DND-41 (cell line): ENCODE measurements around the gene TBC1D4.

ENCODE experiments used
- ATAC-seq: fragments of 200-7000 bp; cut with Tn5 transposase; 3 replicates; pipeline ENCODE4 v1.9.1; 2021; ENCODE audit warnings: low read depth; ENCODE audit not compliant: insufficient read depth
- DNase-seq: peaks from one replicate; pipeline ENCODE4 v3.0.0-alpha.2; 2020
- H2AFZ ChIP-seq: 2 replicates; pipeline ENCODE4 v1.6.0; 2012; ENCODE audit warnings: low read depth, low read length
- H3K27ac ChIP-seq: 2 replicates; pipeline ENCODE4 v1.5.1; 2012; ENCODE audit warnings: low read length, inconsistent platforms
- H3K27me3 ChIP-seq: fragments of 200-600 bp; sonication (generic); 2 replicates; pipeline ENCODE4 v1.6.0; 2012; ENCODE audit warnings: low read length, mild to moderate bottlenecking, inconsistent platforms; ENCODE audit not compliant: insufficient read depth, poor library complexity
- H3K36me3 ChIP-seq: 2 replicates; pipeline ENCODE4 v1.5.1; 2012; ENCODE audit warnings: low read length, inconsistent platforms; ENCODE audit not compliant: insufficient read depth
- H3K4me1 ChIP-seq: 2 replicates; pipeline ENCODE4 v1.5.1; 2012; ENCODE audit warnings: mild to moderate bottlenecking, low read length; ENCODE audit not compliant: insufficient read depth
- H3K4me2 ChIP-seq: 2 replicates; pipeline ENCODE4 v1.6.0; 2012; ENCODE audit warnings: mild to moderate bottlenecking, moderate library complexity, low read length, inconsistent platforms; ENCODE audit not compliant: insufficient read depth
- H3K4me3 ChIP-seq, 2 experiments: fragments of 200-600 bp in 1 of 2; shearing (Covaris generic) in 1 of 2; 2 replicates each; pipeline ENCODE4 v1.5.1; 2012 to 2016; ENCODE audit warnings: inconsistent platforms in 2 of 2, low read length in 2 of 2, mild to moderate bottlenecking in 2 of 2, low read depth in 1 of 2, moderate library complexity in 1 of 2
- H3K79me2 ChIP-seq: 2 replicates; pipeline ENCODE4 v1.6.0; 2012; ENCODE audit warnings: low read length, inconsistent platforms; ENCODE audit not compliant: insufficient read depth
- H3K9ac ChIP-seq: 2 replicates; pipeline ENCODE4 v1.6.0; 2012; ENCODE audit warnings: low read depth, mild to moderate bottlenecking, inconsistent platforms, low read length, moderate library complexity
- H3K9me3 ChIP-seq: 2 replicates; pipeline ENCODE4 v1.5.1; 2012; ENCODE audit warnings: low read length, moderate library complexity, mild to moderate bottlenecking, inconsistent platforms; ENCODE audit not compliant: insufficient read depth, severe bottlenecking
- H4K20me1 ChIP-seq: 2 replicates; pipeline ENCODE4 v1.6.0; 2012; ENCODE audit warnings: low read length; ENCODE audit not compliant: insufficient read depth
- CTCF ChIP-seq: IDR thresholded peaks from 2 replicates; pipeline ENCODE4 v1.5.1; 2012; ENCODE audit warnings: borderline replicate concordance, low read length, moderate library complexity, mild to moderate bottlenecking; ENCODE audit not compliant: poor library complexity, severe bottlenecking; ENCODE audit errors: extremely low read depth
- EZH2 ChIP-seq: IDR thresholded peaks from 3 replicates; pipeline ENCODE4 v1.6.1; 2012; ENCODE audit warnings: borderline replicate concordance, low read depth, mild to moderate bottlenecking, moderate library complexity, low read length, inconsistent platforms; ENCODE audit not compliant: severe bottlenecking

The TBC1D4 gene

GRCh38 chr13:75395066-75395465 lies 86.9 kb downstream of the TBC1D4 start:
- H3K79me2 ChIP-seq, result no peaks in the 10 kb centered on the region
- H2AFZ ChIP-seq, result no peak overlapping the region
- H3K36me3 ChIP-seq, result no peaks in the 10 kb centered on the region
- no peaks in the 10 kb centered on the region for H3K9me3 ChIP-seq
- ATAC-seq (no peak), DNase-seq (no peak)
- no peaks in the 10 kb centered on the region for H3K4me1 ChIP-seq
- no peak overlapping the region for H3K4me3 ChIP-seq
- no peaks in the 10 kb centered on the region for H3K27me3 ChIP-seq
- no peak for TF ChIP-seq EZH2
- TF ChIP-seq CTCF, result no peak
- no peak overlapping the region for H3K9ac ChIP-seq
- no peak overlapping the region for H3K27ac ChIP-seq
- H4K20me1 ChIP-seq, result no peaks in the 10 kb centered on the region
- no peak overlapping the region for H3K4me2 ChIP-seq

GRCh38 chr13:75393839-75394520 lies 88.0 kb downstream of the TBC1D4 start:
- Histone ChIP-seq H3K27ac (no peak overlapping the region), H3K27me3 (no peaks in the 10 kb centered on the region), H2AFZ (no peak overlapping the region), H3K4me3 (no peak overlapping the region), H4K20me1 (no peaks in the 10 kb centered on the region), H3K4me2 (no peak overlapping the region), H3K9me3 (no peaks in the 10 kb centered on the region), H3K9ac (no peak overlapping the region), H3K79me2 (no peaks in the 10 kb centered on the region), H3K4me1 (no peaks in the 10 kb centered on the region), H3K36me3 (no peaks in the 10 kb centered on the region)
- DNase-seq, result no peak
- TF ChIP-seq CTCF, result no peak
- no peak for TF ChIP-seq EZH2
- ATAC-seq, result no peak

GRCh38 chr13:75391432-75392100 lies 90.4 kb downstream of the TBC1D4 start:
- no peaks in the 10 kb centered on the region for H3K9me3 ChIP-seq
- no peak for ATAC-seq
- no peak for DNase-seq
- no peak overlapping the region for H3K27ac ChIP-seq
- no peaks in the 10 kb centered on the region for H4K20me1 ChIP-seq
- H3K4me2 ChIP-seq, result no peak overlapping the region
- H3K4me1 ChIP-seq, result no peaks in the 10 kb centered on the region
- H3K79me2 ChIP-seq, result no peaks in the 10 kb centered on the region
- no peak overlapping the region for H3K9ac ChIP-seq
- TF ChIP-seq CTCF, result no peak
- TF ChIP-seq EZH2, result no peak
- H3K4me3 ChIP-seq, result no peak overlapping the region
- no peaks in the 10 kb centered on the region for H3K36me3 ChIP-seq
- no peaks in the 10 kb centered on the region for H3K27me3 ChIP-seq
- H2AFZ ChIP-seq, result no peak overlapping the region
